Measurements from ENCODE around the gene STAP2. TPM values are rescaled to one million over a fixed set of nuclear protein-coding genes. Genes with fewer than 3 reads are reported as not detected.
A peak's percentile ranks its signal among the peaks of the same experiment; 100 is the strongest.

The STAP2 gene
- total and polyA plus RNA-seq, 9 of the 15 experiments (the other 6 are each of a cell fraction or from before 2014, with no cell fraction given): 1.2 to 9.8 (median 4.5) TPM

GRCh38 chr19:4334929-4335570, 3.6 kb downstream of the STAP2 start:
- ChIA-PET CTCF (ENCODE audit: low intra/inter-chr PET ratio) (no interaction called here), POLR2A (interaction anchor here (0.6 kb wide), 1 partner anchor 46 kb away, joined by 3 read pairs; no protein-coding TSS in a partner anchor)
- no peak overlapping the region for H3K27ac ChIP-seq (ENCODE audit: extremely low read depth, low read depth, low read length)
- no peak overlapping the region for H3K4me3 ChIP-seq
- WGBS (ENCODE audit: insufficient coverage, low coverage, missing lambda C conversion rate): 48% methylated on average over 7 of the region's 7 CpGs
- H3K27me3 ChIP-seq (ENCODE audit: control insufficient read depth in 2 of 2, insufficient read depth in 2 of 2, low read length in 2 of 2): no peaks in the 10 kb centered on the region
- ATAC-seq (no peak), DNase-seq (ENCODE audit: extremely low read depth in 1 of 4, low spot score in 3 of 4) (no peak), FAIRE-seq (no peak)
- H3K9me3 ChIP-seq (replicated peaks; ENCODE audit: control insufficient read depth, insufficient read depth, low read depth, low read length): no peaks in the 10 kb centered on the region
- intact Hi-C loops (cut with micrococcal nuclease): no loop called here
- H3K4me2 ChIP-seq (ENCODE audit: insufficient read depth, low read length): no peak overlapping the region
- H3K36me3 ChIP-seq (ENCODE audit: control insufficient read depth, insufficient read depth, low read length): peaks cover under 1% of the 10 kb centered on the region
- H3K4me1 ChIP-seq (replicated peaks in 1 of 2; ENCODE audit: control insufficient read depth in 2 of 2, insufficient read depth in 2 of 2, low read length in 2 of 2): peaks cover 5 to 15% of the 10 kb centered on the region in 2 experiments; a peak in 3 of 5 replicates
- no peak overlapping the region for H3K9ac ChIP-seq (ENCODE audit: insufficient read depth in 1 of 2, low read depth in 2 of 2, low read length in 2 of 2)
- BruUV-seq (replicated peaks): no TSS peak
- H3K79me2 ChIP-seq (ENCODE audit: control insufficient read depth, insufficient read depth, low read length): no peaks in the 10 kb centered on the region
- H3K9me1 ChIP-seq (ENCODE audit: control insufficient read depth, insufficient read depth, low read length): no peaks in the 10 kb centered on the region
- in situ Hi-C loops (cut with MboI): no loop called here
- no peaks in the 10 kb centered on the region for H4K20me1 ChIP-seq (replicated peaks; ENCODE audit: control insufficient read depth, insufficient read depth, low read length)
- H2AFZ ChIP-seq (ENCODE audit: low read depth, low read length): no peak overlapping the region
- TF ChIP-seq L3MBTL2 (IDR thresholded peaks at IDR 0.05) (no peak), MTA1 (IDR thresholded peaks at IDR 0.05; ENCODE audit: borderline replicate concordance) (no peak), MEF2D (tag; conservative IDR thresholded peaks at IDR 0.05; ENCODE audit: low read depth) (no peak), EHMT2 (IDR thresholded peaks at IDR 0.05) (peak; percentile 75), POLR2A (conservative IDR thresholded peaks at IDR 0.05) (peak; percentile 51; the same call in 1 of the 2 replicates), ZZZ3 (IDR thresholded peaks at IDR 0.05) (no peak), PHTF2 (CRISPR knock-in tag; IDR thresholded peaks at IDR 0.05) (no peak), RNF219 (CRISPR knock-in tag; IDR thresholded peaks at IDR 0.05) (no peak), ATF7 (IDR thresholded peaks at IDR 0.05) (no peak), ZNF586 (CRISPR knock-in tag; conservative IDR thresholded peaks at IDR 0.05) (no peak), CC2D1A (IDR thresholded peaks at IDR 0.05) (peak; percentile 27; the same call in 1 of the 2 replicates), ARHGAP35 (IDR thresholded peaks at IDR 0.05; ENCODE audit: partially characterized antibody) (peak; percentile 58), HDGF (IDR thresholded peaks at IDR 0.05) (no peak), TOE1 (IDR thresholded peaks at IDR 0.05; ENCODE audit: borderline replicate concordance) (no peak), TOE1 (CRISPR knock-in tag; IDR thresholded peaks at IDR 0.05; ENCODE audit: borderline replicate concordance, low read depth) (no peak), DACH1 (IDR thresholded peaks at IDR 0.05; ENCODE audit: partially characterized antibody) (no peak)
